ENCODE data around the gene AP1G2. TPM values are rescaled to one million over a fixed set of nuclear protein-coding genes. Genes with fewer than 3 reads are reported as not detected.

Gene AP1G2
- 38.5 to 58.5 TPM (median 44.8 TPM) in 5 replicates for total RNA-seq (2022; extraction: Qiagen RNA extraction; ENCODE audit: low read depth)

GRCh38 chr14:23567186-23568020, at the start of gene AP1G2:
TSS of gene AP1G2 (minus strand) at chr14:23567791. CDS start at chr14:23567314, 477 bp downstream.

GRCh38 chr14:23578560-23579310, 11.1 kb upstream of the AP1G2 start, which contains the start of gene JPH4:
TSS of gene JPH4 (minus strand) at chr14:23578790. CDS start at chr14:23577453, 1,337 bp downstream.

GRCh38 chr14:23555882-23556699, 11.5 kb downstream of the AP1G2 start, which contains the start of gene THTPA:
TSS of gene THTPA (plus strand) at chr14:23556271. CDS start at chr14:23556758, 487 bp downstream.

GRCh38 chr14:23551266-23552028, 16.1 kb downstream of the AP1G2 start, which contains the start of gene ZFHX2:
TSS of gene ZFHX2 (minus strand) at chr14:23551765. CDS start at chr14:23535325, 16,440 bp downstream.

Other genes starting within 250 kb of the AP1G2 start
- 140 to 164 TPM (median 154 TPM) in 5 replicates for gene PABPN1, start 246.3 kb downstream of the AP1G2 start, total RNA-seq (2022; extraction: Qiagen RNA extraction; ENCODE audit: low read depth)
- gene SLC22A17, start 214.9 kb downstream of the AP1G2 start, total RNA-seq (2022; extraction: Qiagen RNA extraction; ENCODE audit: low read depth) = 6.1 to 7.6 TPM (median 6.6 TPM) in 5 replicates
- not detected in 5 replicates for gene EFS, start 202.6 kb downstream of the AP1G2 start, total RNA-seq (2022; extraction: Qiagen RNA extraction; ENCODE audit: low read depth)
- gene IL25, start 195.0 kb downstream of the AP1G2 start, total RNA-seq (2022; extraction: Qiagen RNA extraction; ENCODE audit: low read depth) = not detected in 5 replicates
- not detected in 5 replicates for gene CMTM5, start 190.7 kb downstream of the AP1G2 start, total RNA-seq (2022; extraction: Qiagen RNA extraction; ENCODE audit: low read depth)
- not detected in 5 replicates for gene MYH6, start 159.5 kb downstream of the AP1G2 start, total RNA-seq (2022; extraction: Qiagen RNA extraction; ENCODE audit: low read depth)
- not detected in 5 replicates for gene MYH7, start 132.1 kb downstream of the AP1G2 start, total RNA-seq (2022; extraction: Qiagen RNA extraction; ENCODE audit: low read depth)
- gene NGDN, start 98.1 kb downstream of the AP1G2 start, total RNA-seq (2022; extraction: Qiagen RNA extraction; ENCODE audit: low read depth) = 62.3 to 74.9 TPM (median 70.3 TPM) in 5 replicates
- 0.77 to 2.4 TPM (median 1.7 TPM) in 5 replicates for gene ZFHX2, start 16.0 kb downstream of the AP1G2 start, total RNA-seq (2022; extraction: Qiagen RNA extraction; ENCODE audit: low read depth)
- 12.6 to 14.8 TPM (median 13.0 TPM) in 5 replicates for gene THTPA, start 11.5 kb downstream of the AP1G2 start, total RNA-seq (2022; extraction: Qiagen RNA extraction; ENCODE audit: low read depth)
- 0.03 TPM in 1 of 5 replicates, not detected in the others for gene JPH4, start 11.0 kb upstream of the AP1G2 start, total RNA-seq (2022; extraction: Qiagen RNA extraction; ENCODE audit: low read depth)
- 7.4 to 11.1 TPM (median 8.2 TPM) in 5 replicates for gene DHRS2, start 68.6 kb upstream of the AP1G2 start, total RNA-seq (2022; extraction: Qiagen RNA extraction; ENCODE audit: low read depth)

Data from A549 treated with CpdA at 1 μM for 4 hours (cell line).